Measurements from ENCODE around the gene EXOC4. TPM values are rescaled to one million over a fixed set of nuclear protein-coding genes. Genes with fewer than 3 reads are reported as not detected.

EXOC4 gene
- total RNA-seq, 1 donor from 2014 or later: 103 TPM

DNA sequence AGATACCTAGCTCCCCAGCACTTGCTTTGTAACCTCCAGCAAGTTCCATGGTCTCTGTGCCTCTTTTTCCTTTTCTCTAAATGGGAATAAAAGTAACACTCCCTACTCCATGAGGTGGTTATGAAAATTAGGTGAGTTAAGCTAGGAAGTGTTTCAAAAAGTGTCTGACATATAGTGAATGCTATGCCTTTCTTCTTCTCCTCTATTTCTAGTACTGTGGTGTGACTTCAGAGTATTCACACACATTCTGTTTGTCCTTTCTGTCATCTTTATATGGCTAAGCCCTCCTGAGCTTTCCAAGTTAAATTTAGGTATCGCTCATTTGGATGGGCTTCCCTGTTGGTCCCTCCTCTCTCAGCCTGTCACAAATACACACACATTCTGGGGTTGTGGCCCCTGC, 229.7 kb downstream of the EXOC4 start:
- no peak for DNase-seq (ENCODE audit: low read depth, low spot score)

DNA sequence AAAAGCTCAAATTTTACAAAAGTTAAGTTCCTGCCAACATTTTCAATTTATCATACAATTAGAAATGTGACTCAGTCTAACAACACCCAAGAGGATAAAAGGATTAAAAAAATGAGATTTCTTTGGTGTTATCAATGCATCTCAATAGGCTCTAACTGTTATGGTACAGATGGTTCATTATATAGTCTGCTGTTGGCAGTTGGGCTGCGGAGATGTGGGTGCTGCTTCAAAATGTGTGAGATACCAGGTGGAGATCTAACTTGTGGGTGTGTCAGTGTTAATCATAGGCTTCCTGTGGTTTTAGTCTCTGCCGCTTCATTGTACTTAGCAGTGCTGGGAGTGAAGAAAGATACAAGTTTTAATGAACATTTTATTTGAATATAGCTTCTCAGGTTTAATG, 231.2 kb downstream of the EXOC4 start:
- no peak for DNase-seq (ENCODE audit: low read depth, low spot score)

DNA sequence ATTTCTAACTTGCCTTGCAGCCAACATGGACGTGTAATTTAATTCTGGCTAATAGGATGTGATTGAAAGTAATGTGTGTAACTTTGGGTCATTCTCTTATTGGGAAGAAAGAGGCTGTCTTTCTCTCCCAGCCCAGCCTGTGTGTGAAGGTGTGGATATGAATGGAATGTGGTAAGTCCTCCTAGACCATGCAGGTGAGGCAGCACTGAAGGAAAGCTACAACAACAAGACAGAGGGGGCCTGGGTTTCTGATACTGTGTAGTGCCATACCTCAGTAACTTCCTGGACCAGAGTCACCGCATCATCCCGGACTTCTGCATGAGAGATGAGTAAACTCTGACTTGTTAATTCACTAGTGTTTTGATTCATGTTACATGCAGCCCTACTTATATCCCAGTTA, 237.0 kb downstream of the EXOC4 start:
- DNase-seq (ENCODE audit: low read depth, low spot score): no peak

DNA sequence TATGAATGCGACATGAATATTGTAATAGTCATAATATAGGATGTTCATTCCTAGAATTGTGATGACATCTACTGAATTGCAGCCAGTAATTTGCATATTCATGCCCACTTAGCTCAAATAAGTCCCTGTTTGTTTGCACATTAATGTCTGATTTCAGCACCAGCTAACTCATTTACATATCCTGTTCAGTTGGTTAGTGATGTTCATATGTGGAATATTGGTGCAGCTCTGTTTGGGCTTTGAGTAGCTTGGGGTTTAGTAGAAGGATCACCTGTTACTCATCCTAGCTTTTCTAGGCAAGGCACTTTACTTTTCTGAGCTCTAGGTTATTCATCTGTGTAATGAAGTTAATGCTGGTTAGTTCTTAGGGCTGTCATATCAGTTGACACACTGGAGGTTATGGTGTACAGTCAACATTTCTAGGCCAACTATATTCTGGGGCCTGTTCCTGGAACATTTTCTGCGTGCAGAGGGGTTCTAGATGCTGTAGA, 238.4 kb downstream of the EXOC4 start:
- no peak for DNase-seq (ENCODE audit: low read depth, low spot score)

DNA sequence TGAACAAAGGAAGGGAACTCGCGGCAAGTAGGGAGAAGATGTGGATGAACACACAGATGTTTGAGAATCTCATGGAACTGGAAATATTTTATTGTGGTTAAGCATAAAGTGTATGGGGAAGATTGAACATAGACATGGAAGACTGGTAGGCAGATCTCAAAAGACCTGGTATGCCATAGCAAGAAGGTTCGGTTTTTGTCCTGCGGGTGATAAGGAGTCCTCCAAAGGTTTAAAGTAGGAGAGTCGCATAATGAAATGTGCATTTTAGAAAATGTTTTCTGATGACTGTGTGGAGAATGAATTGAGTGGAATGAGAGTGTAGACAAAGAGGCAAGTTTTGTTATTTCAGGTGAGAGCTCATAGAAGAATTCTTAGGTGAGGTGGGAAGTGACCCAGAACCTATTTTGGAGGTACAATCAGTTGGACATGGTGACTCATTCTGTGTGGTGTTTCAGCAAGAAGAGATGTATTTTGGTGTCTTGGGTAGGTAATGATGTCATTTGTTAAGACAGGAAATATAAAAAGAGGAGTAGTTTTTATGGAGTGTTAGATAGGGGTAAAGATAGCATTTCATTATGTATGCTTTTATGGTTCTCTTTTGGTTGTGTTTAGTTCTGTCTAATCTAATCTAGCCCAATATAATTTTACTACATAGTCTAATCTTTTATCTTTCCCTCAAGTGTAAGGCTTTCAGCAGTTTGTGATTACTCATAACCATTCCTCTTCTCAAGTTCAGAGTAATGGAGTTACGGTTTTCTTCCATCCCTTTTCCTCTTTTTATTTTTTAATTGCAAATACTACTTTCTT, 239.2 kb downstream of the EXOC4 start:
- DNase-seq (ENCODE audit: low read depth, low spot score): no peak

DNA sequence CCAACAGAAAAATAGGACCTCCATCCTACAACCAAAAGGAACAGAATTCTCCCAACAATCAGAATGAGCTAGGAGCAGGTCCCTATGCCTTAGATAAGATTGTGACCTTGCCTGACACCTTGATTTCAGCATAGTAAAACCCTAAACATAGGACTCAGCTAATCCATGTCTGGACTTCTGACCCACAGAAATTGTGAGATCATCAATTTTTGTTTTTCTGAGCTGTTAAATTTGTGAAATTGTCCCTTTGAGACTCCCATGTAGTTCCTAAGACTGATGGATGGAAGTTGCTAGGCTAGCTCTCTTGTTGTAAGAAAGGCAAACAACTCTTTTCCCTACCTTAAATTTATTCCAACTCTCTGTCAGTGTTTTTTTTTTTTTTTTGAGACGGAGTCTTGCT, 244.2 kb downstream of the EXOC4 start:
- no peak for DNase-seq (ENCODE audit: low read depth, low spot score)

DNA sequence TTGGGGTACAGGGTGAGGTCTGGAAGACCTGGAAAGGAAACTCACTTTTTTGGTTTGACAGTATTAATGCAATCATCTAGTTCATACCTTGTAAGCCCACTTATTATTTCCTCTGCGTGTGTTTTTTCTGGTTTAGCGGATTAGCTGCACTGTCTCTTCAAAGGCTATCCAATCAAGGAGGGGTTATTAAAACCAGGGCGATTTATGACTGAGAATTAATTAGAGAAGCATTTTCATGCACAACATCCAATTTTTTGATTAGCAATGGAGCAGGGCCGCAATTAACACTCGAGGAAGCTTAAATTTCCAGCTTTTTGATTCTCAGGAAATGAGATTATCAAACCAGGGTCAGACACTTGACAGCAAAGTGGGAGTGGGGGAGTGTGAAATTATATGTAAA, 248.9 kb downstream of the EXOC4 start:
- no peak for DNase-seq (ENCODE audit: low read depth, low spot score)

DNA sequence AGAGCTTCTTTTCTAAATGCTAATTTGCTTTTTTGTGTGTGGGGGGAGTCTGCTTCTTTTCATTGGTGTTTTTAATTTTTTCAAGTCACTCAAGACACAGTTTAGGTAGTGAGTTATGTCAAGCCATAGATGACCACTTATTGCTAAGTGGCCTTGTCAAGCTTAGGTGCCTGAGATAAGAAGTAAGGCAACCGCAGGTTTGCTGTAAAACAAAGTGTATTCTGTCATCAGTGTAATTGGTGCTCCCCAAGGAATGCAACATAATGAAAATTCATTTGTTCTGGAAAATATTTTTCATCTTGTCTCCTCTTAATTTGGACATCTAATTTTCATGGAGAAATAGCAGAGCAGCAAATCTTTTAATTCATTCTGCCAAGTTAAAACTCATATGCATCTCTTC, 249.6 kb downstream of the EXOC4 start:
- no peak for DNase-seq (ENCODE audit: low read depth, low spot score)

DNA sequence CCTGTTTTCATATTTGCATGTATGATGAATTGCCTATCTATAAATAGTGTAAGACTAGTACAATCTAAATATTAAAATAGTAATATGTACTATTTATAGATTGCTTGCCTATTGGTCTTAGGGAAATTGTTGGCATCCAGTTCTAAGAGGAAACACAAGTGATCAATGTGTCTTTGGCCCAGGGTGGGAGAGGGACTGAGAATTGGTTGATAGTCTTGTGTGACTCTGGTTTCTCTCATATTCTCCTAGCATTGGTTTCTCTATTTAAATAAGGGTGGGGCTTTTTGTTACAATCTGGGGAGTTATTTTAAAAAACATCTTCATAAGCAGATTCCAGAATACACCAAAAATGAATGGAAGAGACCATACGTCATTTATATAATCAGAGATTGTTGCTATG, 250.1 kb downstream of the EXOC4 start:
- no peak for DNase-seq (ENCODE audit: low read depth, low spot score)

DNA sequence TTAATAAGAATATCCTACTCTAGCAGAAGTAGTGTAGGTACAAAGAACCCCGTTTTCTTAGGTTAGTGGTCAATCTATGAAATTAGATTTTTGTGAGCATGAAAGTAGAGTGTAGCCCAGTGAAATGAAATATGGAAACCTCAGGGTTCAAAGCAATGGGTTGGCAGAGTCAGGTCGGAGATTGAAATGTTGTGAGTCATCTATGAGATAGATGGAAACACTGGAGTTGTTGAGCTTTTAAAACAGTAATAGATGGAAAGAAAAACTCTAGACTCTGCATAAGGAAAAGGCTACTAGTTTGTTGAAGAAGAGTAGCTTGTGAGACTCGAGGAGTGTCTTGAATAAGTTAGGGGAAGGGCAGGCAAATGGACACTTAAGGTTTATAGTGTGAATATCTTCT, 251.9 kb downstream of the EXOC4 start:
- DNase-seq (ENCODE audit: low read depth, low spot score): no peak

DNA sequence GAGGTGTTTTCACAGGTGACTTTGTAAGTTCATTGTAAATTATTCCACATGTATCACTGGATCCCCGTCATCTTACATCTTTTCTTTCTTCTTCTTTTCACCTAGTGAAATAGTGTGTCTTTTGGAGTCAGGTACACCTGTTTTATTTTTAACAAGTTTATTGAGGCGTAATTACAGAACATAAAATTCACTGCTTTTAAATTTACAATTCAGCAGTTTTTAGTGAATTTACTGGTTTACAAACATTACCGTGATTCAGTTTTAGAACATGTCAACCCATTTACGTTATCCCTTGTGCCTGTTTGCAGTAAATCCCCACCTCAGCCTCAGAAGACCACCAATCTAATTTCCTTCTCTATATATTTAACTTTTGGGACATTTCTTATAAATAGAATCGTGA, 256.9 kb downstream of the EXOC4 start:
- DNase-seq (ENCODE audit: low read depth, low spot score): no peak

DNA sequence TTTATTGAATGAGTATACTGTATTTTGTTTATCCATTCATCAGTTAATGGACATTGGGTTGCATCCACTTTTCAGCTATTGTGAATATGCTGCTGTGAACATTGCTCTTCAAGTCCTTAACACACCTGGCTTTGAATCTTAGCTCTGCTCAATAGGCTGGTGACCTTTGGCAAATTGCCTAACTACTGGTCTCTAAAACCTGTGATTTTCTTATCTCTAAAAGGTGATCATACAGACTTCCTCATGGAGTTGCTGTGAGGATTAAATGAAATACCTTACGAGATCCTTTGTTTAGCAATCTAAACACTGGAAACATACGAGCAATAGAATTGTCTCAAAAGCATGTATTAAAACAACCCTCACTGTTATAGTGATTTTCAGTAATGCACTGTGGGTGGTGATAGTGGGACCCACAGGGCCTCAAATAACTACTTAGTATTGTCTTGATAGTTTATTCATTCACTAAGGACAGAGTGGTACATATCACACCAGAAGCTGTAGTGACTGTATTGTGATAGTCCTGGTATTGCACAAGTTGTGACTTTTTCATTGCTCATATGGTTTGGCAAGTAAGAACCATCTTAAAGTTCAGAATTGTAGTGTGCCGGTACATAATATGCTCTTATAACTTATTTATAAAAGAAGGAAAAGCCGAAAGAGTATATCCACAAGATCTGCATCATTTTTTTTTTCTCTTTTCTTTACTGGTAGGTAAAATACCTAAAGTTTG, 257.6 kb downstream of the EXOC4 start:
- no peak for DNase-seq (ENCODE audit: low read depth, low spot score)

DNA sequence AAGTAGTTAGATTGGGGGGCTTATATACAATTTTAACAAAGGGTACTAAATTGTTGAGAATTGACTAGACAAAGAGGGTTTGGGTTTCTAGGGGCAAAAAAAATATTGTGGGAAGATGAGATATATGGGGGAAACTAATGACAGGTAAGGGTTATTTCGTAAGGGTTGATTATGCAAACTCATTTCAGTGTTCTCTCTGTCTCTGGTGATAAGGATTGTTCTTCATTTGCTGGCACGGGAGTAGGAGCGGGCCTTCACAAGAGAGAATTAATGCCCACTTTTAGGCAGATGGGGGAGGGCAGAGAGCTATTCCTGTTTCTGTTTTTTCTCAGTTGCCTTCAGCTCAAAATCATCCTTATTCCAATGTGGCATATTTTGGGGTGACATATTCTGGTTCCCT, 258.4 kb downstream of the EXOC4 start:
- no peak for DNase-seq (ENCODE audit: low read depth, low spot score)

DNA sequence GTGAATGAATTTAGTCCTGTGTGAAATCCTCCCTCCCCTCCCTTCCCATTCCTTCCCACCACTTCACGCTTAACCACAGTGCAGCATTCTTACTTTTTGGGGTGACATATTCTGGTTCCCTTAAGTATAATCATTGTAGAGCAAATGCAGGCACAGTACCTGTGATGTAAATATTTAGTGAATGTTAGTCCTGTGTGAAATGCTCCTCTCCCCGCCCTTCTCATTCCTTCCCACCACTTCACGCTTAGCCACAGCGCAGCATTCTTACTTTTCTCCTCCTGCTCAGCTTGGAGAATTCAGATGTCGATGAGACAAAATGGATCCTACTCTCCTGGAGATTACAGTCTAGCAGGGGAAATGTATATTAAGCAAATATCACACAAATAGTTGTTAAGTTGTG, 258.8 kb downstream of the EXOC4 start:
- DNase-seq (ENCODE audit: low read depth, low spot score): no peak

DNA sequence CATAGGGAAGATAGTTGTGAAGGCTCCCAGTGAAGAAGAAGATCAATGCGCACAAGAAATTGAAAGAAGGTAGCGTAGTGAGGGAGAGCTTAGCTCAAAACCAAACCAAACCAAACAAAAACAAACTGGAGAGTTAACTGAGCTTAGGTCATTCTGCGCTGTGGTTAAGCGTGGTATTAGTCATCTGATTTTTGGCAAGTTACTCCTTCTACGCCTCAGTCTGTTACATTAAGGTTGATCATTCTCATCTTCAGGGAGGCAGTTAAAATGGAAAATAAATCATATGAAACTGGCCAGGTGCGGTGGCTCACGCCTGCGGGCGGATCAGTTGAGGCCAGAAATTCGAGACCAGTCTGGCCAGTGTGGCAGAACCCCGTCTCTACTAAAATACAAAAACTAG, 259.7 kb downstream of the EXOC4 start:
- no peak for DNase-seq (ENCODE audit: low read depth, low spot score)

DNA sequence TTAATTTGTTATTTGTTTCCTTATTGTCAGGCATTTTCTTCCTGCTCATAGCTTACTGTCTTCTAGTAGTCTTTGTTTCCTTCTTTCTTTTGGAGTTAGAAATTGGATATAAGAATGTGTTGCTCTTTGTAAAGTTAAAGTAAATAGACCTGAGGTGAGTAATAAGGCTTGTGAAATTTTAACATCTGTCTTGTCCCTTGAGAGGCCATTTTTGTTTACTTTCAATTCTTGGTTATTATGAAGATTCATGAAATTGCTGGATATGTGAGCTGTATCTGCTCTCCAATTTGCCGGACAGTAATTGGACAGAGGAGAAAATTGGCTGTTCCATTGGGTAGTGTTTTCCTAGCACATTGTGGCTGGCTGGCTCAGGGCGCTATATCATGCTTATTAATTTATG, 260.7 kb downstream of the EXOC4 start:
- DNase-seq (ENCODE audit: low read depth, low spot score): no peak

DNA sequence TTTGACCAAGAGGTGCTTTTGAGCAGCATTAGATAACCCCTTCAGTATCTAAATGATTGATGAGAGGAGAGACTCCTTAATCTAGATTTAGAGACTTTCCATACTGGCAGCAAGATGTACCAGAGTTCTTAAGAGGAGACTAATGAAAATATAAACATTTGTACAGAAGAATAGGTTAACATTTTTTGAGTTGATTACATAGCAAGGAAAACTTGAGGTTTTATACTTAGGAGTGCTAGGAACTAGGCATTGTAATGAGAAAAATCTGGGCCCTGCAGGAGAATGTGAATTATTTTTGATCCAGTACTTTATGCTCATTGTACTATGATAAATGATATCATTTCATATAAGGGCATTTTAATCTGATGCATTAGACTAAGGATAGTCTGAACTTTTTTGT, 261.7 kb downstream of the EXOC4 start:
- DNase-seq (ENCODE audit: low read depth, low spot score): no peak

DNA sequence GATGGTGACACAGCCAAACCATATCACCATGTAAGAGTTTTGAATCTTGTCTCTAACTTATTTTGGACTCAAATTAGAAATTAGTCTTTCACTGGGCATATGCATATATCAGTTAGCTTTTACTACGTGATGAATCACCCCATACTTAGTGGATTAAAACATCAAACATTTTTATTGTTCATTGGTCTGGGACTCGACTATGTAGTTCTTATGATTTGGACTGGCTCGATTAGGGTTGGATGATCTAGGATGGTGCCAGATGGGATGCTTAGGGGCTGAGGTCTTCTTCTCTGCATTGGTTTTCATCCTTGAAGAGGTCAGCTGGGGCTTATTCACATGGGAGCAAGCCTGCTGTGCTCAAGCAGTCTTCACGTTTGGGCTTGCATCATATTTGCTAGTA, 264.9 kb downstream of the EXOC4 start:
- DNase-seq (ENCODE audit: low read depth, low spot score): no peak

DNA sequence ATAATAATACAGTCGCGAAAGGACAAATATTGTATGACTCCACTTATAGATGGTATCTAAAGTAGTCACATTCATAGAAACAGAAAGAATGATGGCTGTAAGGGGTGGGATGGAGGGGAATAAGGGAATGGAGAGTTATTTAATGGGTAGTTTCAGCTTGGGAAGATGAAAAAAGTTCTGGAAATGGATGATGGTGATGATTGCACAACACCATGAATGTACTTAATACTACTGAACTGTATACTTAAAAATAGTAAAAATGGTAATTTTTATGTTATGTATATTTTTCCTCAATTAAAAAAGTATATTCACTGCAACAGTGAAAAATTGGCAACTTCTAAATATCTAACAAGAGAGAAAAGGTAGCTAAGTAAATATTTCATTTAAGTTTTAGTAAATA, 265.8 kb downstream of the EXOC4 start:
- no peak for DNase-seq (ENCODE audit: low read depth, low spot score)

DNA sequence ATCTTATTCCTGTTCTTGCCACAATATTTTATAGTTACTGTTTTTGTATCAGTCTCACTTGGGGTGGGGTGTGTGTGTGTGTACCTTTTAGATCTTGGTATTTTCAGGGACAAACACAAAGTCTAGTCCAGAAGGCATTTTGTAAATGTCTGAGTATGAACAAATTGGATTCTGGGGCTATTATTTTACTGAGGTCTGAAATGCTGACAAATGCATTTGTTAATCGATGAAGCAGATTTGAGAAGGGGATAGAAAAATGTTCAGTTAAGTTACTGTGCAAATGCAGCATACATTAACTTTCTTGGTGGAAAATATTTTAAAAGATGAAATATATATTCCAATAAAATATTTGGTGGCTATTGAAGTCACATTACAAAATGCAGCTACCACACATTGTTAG, 267.4 kb downstream of the EXOC4 start:
- DNase-seq (ENCODE audit: low read depth, low spot score): no peak

DNA sequence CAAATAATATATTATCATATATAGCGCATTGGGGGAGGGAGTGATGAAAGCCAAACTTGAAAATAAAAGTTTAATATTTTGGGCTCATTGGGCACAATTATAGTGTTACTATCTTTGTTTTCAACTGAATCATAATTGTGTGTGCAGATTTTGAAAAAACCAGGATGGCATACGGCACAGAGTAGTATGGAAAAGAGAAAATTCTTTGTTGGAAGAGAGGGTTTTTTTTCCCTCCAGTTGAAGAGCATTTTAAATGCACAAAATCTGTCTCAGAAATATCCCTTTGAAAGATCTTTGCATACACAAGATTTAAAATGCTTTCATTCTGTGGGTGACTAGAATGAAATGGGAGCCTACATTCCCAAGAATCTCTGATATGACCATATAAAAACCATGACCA, 269.6 kb downstream of the EXOC4 start:
- DNase-seq (ENCODE audit: low read depth, low spot score): no peak

DNA sequence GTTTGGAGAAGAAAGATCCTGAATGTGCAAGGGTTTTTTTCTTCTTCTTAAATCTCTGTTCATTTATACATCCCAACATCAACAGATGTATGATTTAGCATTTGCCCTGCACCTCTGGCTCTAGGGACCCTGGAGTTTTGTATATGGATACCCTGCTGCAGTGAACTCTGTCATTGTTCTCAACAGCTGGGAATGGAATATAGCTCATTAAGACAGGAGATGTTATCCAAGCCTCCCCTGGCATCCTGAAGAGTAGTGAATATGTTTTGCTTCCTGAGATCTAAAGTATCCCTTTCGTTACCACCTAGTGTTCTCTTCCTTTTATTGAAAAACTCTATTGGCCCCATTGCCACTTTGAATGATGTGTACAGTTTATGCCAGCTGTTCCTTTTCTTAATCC, 275.9 kb downstream of the EXOC4 start:
- no peak for DNase-seq (ENCODE audit: low read depth, low spot score)

DNA sequence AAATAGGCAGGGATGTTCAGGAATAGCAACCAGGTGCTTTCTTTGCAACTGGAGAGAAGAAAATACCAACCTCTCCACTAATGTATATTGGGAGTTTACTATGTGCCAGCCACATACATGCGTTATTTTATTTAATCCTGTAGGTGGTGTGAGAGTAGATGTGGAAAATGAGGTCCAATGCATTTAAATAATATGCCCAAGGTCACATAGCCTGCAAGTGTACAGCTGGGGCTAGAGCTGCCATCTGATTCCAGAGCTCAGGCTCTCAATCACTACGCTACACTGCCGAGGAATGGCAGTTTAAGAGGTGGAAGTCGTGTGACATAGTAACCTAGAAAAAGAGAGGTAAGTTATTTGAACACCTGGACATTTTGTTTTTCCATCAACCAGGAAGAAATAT, 277.0 kb downstream of the EXOC4 start:
- no peak for DNase-seq (ENCODE audit: low read depth, low spot score)
